NCI-H1436 treated with DMSO at 0.1 percent for 48 hours (cell line): ENCODE results near the gene TIMM8A.
A peak's percentile ranks its signal among the peaks of the same experiment; 100 is the strongest.

Source experiments
- DNase-seq: peaks from one replicate; lab custom pipeline; 2025; lab: John Stamatoyannopoulos, UW

TIMM8A gene, protein sequence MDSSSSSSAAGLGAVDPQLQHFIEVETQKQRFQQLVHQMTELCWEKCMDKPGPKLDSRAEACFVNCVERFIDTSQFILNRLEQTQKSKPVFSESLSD

DNA sequence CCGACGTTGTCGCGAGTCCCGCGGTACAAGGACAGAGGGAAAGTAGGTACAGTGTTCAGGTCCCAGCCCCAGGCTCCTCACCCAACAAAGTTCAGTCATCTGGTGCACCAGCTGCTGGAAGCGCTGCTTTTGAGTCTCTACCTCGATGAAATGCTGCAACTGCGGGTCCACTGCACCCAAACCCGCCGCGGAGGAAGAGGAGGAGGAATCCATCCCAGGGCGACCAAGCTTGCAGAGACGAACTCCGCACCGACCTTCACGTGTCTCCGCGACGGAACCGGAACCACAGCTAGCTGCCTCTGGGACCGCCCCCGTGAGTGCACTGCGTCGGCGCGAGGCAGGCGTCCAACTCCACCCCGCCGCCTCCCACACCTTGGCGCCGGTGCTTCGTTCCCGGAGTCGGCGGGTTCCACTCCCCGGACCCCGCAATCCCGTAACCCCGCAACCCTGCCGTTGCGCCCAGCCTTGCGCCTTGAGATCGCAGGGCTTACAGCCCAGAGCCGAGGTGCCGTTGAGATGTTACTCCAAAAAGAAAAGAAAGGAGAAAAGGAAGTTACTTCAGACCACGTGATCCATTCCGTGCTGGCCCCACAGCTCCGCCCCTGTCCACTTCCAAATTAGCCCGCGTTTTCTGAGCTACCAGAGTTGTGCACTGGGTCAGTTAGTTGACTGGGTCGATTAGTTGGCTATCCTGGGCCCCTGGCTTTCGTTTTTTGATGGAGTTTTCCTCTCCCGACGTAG is at the start of gene TIMM8A:
TIMM8A (minus strand) TSS at position 291 of the 741 bp plus-strand sequence; CDS start at position 213, 78 bp downstream.
- DNase-seq = peak; percentile 10

DNA sequence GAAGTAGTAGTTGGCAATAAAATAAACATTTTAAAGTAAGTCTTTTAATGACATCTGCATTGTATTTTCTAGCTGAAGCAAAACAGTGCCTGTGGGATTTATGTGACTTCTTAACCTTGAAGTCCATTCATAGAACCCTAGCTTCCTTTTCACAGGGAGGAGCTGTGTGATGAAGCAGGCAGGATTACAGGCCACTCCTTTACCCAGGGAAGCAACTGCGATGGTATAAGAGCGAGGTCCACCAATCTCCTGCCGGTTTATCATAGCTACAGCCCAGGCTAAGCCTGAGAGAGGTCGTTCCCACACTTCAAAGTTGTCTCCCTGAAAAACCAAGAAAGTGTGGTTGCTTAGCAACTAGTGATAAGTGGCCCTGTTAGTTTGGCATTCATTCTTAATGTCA is 49.2 kb upstream of the TIMM8A start:
- DNase-seq = no peak

DNA sequence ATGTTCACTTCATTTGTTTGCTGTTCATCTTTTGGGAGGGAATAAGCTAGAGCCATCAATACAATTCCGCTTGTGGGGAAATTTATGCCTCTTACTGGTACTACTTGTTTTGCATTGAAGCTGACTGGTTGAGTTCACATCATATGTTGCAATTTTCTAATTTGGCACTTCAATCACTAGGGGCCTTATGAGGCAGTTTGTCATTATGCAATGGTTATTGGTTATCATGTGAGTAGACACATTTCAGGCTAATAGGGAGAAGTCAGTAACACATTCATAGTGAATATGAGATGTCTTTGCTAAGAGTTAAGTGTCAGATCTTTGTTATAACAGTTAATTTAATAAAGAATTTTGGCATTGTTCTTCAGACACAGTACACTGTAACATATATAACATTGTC is 47.2 kb upstream of the TIMM8A start:
- DNase-seq = no peak

DNA sequence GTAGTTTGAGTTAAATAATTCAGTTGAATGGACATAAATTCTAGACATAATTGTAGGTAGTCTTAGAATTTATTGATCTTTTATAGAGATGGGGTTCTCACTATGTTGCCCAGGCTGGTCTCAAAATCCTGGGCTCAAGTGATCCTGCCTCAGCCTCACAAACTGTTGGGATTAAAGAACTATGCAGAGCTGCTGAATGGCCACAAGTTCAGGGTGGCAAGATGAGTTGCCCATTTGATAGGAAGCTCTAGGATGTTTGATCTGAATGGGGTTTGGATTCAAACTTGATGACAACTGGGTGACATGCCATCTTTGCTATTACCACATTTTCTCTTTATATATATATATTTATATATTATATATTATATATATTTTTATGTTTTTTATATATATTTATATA is 45.8 kb upstream of the TIMM8A start:
- no peak for DNase-seq

DNA sequence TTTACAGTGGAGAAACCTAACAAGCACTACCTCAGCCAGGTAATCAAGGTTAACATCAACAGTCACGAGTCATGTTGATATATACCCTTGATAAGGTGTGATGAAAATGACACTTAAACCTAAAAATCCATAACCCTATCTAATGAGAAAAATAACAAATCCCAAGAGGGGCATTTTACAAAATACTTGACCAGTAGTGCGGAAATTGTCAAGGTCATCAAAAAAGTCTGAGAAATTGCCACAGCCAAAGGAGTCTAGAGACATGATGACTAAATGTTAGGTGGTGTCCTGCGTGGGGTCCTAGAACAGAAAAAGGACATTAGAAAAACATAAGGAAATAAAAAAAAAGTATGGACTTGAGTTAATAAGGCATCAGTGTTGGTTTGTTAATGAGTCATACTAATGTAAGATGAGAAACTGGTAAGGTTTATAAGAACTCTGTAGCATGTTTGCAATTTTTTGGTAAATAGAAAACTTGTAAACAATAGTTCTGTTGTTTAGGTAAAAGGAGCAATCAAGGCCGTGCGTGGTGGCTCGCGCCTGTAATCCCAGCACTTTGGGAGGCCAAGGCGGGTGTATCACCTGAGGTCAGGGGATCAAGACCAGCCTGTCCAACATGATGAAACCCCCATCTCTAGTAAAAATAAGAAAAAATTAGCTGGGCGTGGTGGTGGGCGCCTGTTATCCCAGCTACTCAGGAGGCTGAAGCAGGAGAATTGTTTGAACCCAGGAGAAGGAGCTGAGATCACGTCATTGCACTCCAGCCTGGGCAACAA is 45.2 kb upstream of the TIMM8A start:
- no peak for DNase-seq

DNA sequence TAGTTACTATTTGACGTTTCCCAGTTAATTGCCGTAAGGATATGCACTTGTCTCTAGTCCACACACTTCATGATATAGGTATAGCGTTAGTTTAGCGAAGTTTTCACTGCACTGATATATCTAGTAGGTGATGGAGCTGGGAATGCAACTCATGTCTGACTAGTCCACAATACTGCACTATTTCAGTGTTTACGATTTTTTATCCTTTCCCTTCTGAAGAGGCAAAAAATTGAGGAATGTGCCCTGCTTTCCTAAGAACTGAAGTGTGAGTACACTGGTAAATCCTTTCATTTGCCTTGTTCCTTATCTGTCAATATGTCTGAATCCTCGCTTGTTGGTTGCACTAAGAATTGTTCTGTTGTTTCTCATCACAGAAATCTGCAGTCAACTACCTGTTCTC is 43.3 kb upstream of the TIMM8A start:
- no peak for DNase-seq

DNA sequence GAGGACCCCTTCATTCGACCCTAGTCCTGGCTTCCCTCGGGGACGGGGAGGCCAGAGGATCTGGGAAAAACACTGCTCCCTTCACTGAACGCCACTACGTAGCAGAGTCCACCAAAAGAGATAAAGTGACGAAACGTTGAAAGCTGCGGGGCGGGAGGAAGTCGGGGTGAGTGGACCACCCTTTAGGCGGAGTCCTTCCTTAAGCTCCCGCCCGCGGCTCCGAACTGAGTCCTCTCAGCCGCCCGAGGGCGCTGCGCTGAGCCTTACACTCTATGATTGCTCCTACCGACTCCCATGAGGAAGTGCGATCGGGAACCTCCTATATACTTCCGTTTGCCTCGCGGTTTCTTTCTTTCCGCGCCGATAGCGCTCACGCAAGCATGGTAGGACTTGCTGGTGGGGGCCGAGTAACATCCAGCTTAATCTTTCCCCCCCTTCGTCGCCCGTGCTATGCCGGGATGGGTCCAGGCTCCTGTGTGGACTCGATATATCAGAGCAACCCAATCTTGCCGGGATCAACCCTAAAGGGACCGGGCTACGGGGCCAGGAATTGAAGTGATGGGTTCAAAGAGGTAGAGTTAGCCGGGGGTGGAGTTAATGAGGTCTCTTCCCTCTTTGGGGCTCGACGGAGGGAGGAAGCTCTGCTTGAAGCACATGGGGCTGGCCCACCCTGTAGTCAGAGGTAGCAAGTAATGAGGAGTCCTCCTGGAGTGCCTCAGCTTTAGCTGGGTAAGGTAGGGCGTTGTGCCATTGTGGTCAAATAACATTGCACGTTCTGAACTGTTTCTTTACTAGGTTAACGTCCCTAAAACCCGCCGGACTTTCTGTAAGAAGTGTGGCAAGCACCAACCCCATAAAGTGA is 42.4 kb upstream of the TIMM8A start, which contains the start of gene RPL36A:
RPL36A (plus strand) TSS at position 348 of the 862 bp plus-strand sequence; CDS start at position 381, 33 bp downstream.
- peak; percentile 86 for DNase-seq

DNA sequence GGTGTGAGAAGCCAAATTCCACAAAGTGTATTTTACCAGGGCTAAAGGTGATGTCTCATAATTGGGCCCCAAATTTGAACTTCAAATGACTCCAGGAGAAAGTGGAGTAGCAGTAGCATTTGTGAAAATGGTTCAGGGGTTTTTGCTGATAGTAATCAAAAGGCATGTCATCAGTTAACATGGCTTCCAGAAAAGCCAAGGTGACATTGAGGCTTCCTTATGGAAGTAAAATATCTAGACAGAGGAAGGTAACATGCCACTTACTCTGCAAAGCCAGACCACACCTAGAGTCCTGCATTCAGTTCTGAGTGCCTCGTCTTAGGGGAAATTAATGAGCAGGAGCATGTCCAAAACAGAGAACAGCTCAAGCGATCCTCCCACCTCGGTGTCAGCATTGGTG is 40.1 kb upstream of the TIMM8A start:
- no peak for DNase-seq

DNA sequence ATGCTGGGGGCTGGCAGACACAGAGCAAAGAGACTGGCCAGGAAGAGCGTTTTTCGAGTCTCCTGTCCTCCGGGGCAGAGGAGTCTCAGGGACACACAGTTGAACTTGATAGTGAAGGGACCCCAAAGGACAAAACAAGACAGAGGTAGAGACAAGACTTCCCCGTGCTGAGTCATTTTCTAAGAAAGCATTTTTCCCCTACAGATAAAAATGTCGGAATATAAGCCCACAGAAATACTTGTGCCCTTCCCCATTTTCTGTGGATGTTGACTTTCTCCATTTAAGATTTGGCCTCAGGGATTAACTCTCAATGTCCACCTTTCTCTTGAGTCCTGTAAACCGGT is 38.0 kb upstream of the TIMM8A start:
- DNase-seq = no peak

DNA sequence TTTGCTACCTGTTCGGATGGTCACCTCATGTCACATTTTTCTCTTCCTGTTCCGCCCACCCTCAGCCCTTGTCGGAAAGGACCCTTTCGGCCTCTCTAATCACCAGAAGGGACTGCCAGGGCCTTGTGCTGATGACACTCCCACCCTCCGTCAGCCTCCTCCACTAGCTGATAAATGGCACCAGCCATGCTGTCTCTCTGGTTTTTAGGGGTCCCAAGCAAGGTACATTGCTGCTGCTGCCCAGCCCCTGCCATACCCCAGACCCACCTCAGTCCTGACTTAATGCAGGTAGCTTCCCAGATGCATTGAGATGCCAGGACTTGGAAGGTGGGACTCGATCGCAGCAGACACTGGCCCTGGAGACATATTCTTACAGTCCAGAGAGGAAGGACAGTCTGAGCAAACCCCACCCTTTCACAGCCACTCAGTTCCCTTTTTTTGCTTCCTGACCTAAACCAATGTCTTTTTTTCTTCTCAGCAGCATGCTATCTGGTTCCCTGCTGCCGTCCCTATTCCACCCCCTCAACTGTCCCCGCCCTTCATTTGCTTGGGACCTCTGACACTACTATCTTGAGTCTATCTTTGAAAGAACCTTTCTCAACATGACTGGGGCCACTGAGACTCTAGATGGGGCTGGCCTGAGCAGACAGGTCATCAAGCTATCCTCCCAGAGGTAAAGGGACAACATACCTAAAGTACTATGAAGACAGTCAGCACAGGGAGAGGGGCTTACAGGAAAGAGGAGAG is 37.4 kb upstream of the TIMM8A start, which contains the start of gene BTK:
BTK (minus strand) TSS at position 397 of the 747 bp plus-strand sequence. CDS start 10,907 bp downstream, outside the sequence.
- DNase-seq = no peak

DNA sequence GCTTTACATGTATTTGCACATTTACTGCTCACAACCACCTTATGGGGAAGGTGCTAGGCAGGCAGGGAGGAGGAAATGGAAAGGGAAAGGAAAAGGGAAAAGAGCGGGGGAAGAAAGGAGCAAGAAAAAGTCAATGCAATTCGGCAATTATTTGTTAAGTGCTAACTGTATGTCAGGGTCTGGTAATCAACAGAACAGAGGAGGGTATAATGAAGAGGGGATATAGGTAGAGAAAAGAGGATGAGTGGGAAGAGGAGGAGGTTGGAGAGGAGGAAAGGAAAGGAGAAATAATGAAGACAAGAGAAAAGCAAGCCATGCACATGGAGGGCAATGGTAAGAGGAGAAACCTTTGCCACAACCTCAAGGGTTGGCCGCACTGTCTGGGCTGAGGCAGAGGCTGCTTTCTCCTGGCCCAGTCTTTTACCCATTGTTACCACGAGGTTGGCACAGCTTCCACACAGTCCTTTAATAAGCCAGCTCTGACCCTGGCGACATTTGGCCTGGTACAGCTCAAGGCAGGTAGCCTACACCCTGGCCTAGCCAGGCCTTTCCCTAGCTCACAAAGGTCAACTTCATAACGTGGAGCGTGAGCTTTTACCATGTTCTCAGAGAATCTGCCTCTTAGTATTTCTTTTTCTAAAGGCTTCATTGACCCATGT is 36.6 kb upstream of the TIMM8A start:
- DNase-seq = no peak

DNA sequence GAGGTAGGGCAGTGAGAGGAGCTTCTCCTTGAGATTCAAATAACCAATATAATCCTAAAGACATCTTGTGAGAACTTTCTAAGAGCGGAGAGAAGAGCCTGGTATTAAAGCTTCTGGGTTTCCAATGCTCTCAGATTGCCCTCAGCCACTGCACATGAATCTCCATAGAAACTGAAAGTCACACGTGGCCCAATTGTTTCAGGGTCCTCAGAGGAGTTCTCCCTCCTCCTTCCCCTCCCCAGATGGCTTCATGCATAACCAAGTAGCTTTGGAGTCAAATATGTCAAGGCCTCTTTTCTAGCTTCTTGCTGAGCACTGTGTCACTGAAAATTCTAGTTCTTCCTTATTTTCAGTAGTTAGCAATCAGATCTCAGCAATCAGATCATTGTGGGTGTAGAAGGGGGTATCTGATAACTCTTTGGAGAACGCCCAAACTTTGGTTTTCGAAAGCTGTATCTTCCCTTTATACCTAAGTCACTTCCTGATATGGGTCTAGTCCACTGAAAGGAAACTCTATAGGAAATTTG is 35.2 kb upstream of the TIMM8A start:
- no peak for DNase-seq

DNA sequence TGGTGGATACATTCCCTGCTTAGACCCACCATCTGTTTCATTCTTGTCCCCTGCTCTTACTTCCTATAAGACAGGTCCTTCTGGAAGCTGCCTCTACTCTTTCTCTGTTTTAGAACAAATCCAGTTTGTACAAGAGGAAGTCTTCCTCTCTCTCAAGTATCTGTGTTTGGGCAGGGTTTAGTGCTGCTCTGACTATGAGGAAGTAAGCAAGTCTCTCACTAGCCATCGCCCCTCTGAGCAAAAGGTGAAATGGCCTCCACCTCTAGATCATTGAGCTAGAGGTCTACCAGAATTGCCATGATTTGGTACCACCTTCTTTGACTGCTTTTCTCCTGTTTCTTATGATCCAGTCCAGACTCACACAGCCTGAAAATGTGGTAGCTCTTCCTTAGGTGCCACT is 29.0 kb upstream of the TIMM8A start:
- no peak for DNase-seq

DNA sequence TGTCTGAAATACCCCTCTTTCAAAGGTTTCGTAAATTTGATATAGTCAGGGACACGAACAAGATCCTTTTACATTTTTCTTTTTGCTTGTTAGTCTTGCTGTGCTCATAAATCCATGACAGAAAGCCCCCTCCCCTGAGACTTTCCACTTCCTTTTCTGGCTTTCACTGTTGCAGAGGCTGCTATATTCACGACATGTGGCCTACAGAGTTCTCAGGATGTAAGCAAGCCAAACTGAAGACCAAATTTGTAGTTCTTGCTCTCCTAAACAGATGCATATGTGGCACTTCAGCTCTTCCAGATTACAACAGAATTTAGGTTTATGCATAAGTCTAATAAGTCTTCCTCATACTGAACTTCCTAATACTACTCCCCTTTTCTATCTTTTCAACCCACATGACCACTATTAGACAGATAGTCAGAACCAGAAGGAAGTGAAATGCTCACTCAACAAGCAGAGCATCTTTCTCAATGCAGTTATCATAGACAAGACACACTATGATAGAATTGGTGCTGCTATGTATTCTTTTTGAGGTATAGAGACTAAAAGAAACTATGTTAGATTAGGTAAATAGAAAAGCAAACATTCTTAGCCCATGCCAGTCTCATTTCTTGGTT is 22.5 kb upstream of the TIMM8A start:
- no peak for DNase-seq

DNA sequence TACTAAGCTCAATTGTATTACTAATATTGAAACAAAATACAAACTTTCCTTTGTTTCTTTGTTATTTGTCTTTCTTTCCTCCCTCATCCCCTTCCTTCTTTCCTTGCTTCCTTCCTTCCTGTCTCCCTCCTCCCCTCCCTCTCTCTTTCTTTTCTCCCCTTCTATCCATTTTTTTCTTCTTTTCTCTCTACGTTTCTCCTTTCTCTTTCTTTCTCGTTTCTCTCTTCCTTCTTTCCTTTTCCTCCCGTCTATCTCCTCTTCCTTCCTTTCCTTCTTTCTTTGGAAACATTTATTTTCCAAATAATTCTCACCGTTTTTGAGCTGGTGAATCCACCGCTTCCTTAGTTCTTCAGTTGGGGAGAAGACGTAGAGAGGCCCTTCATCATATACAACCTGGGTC is 21.1 kb upstream of the TIMM8A start:
- DNase-seq = no peak

DNA sequence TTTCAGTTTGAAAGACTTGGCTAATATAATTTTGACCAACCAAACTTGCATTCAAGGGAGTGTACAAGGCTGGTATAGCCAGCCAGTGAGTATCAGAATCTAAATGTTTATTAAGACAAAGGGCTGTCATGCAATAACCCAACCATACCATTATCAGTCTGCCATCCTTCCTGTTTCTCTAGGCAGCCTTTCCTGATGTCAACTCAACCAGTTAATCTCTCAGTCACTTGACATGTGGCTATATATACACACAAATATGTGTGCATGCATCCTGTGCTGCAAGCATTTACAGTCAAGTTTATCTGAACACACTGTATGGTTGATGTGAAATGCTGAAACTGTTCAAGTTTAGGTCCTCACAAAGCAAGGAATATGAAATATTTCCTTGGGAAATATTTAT is 20.3 kb upstream of the TIMM8A start:
- no peak for DNase-seq

DNA sequence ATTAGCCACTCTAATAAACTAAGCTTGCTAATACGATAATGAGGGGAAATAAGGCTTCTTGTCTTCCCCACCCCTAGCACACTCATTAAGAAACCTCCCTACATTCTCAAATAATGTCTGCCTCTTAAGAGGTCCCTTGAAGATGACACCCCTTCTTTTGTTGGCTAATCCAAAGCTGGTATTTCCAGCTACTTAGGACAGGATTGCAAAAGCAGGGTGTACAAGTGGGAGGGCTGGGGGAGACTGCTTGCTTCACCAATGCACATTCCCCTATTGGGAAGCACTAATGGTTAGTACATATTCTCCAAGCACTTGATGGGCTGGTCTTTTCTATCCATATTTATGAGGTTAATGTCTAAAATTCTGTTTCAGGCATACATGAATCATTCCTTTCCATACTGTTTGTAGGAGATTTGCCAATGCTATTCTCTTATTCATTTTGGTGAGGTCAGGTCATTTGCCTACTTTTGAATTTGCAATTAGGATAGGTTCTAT is 16.8 kb upstream of the TIMM8A start:
- DNase-seq = no peak

DNA sequence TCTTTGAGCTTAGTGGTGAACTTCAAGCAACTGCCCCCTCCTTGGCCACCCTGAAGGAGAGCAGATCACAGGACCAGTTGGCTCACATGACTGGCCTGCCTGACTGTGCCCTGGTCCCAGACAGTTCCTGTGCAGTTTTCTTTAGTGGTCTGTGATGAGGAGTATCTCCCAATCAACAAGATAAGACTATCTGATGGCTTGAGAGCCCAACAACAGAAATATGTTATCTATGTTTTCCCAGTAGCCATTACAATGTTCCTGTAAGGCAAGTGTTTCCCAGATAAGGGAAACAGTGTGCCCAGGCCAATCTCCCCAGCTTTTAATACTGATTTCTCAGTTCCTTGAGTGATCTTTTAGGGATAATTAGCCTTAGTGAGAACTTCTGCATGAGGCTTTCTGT is 14.2 kb upstream of the TIMM8A start:
- no peak for DNase-seq

DNA sequence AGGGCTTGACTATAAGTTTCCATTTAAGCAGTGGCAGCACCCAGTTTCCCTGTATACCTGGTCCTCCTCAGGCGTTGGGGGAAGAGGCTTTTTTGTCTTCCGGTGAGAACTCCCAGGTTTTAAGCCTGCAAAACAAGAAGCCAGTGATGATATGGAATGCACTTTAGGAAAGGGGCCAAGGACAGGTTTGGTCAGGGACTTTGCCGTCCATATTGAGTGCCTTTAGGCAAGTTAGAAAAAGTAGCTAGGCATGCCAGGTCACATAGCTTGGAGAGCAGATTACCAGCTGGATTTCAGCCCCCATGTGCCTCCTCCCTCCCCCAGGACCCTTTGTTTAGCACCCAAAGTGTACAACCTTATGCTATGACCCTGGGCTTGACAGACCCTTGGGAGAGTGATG is 13.6 kb upstream of the TIMM8A start:
- DNase-seq = no peak

DNA sequence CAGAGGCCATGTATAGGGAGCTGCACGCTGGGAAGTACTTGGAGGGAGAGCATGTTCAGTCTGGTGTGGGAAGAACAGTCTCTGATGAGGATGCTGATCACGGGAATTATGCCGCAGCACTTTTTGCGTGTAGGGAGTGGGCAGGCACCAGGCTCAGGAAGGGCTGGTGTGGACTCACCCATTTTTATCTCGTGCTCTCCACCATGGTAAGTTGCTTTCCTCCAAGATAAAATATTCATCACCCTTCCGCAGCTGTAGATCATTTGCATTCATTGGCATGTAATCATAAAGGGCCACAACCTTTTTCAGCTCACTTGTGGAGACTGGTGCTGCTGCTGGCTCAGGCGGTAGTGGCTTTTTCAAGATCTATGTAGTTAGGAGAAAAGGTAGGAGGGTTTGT is 11.8 kb upstream of the TIMM8A start:
- DNase-seq = no peak
